ENCODE measurements around the gene XYLT1.

XYLT1 gene

DNA sequence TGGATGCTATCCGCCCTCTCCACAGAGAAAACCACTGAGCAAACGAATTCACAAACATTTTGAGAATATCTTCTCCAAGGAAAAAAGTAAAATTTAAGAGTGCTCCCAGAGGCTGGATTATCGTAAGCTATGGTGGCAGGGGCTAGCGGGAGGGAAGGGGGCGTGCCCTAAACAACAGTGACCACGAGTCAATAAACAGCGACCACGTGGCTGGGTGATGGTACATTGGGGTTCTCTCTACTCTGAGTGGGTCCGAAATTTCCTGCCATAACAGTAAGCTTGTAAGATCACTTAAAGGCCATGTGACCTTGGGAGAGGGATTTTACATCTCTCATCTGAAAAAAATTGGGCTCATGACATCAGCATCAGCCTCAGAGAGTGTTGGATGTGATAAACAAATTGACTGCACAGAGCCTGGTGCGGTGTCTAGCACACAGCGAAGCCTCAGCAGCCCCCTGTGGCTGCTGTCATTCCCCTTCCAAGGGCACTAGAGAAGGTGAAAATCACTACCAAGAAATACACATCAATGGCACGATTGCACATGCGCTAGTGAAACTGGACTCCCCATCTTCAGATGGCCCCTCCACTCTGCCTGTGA lies 213.2 kb downstream of the XYLT1 start:
- no peaks in the 10 kb centered on the region for H3K27me3 ChIP-seq (ENCODE audit: low read depth, low read length)
- H3K9me3 ChIP-seq (ENCODE audit: insufficient read depth, low read length) = no peaks in the 10 kb centered on the region
- H4K20me1 ChIP-seq (ENCODE audit: insufficient read depth, low read length) = no peaks in the 10 kb centered on the region
- TF ChIP-seq EZH2phosphoT487 (IDR thresholded peaks at IDR 0.05; ENCODE audit: low read depth) = no peak
- TF ChIP-seq, protein P1, sequence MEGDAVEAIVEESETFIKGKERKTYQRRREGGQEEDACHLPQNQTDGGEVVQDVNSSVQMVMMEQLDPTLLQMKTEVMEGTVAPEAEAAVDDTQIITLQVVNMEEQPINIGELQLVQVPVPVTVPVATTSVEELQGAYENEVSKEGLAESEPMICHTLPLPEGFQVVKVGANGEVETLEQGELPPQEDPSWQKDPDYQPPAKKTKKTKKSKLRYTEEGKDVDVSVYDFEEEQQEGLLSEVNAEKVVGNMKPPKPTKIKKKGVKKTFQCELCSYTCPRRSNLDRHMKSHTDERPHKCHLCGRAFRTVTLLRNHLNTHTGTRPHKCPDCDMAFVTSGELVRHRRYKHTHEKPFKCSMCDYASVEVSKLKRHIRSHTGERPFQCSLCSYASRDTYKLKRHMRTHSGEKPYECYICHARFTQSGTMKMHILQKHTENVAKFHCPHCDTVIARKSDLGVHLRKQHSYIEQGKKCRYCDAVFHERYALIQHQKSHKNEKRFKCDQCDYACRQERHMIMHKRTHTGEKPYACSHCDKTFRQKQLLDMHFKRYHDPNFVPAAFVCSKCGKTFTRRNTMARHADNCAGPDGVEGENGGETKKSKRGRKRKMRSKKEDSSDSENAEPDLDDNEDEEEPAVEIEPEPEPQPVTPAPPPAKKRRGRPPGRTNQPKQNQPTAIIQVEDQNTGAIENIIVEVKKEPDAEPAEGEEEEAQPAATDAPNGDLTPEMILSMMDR (IDR thresholded peaks at IDR 0.05; ENCODE audit: low read depth, low read length) = no peak
- no peaks in the 10 kb centered on the region for H3K36me3 ChIP-seq (replicated peaks; ENCODE audit: low read depth, low read length)
- no peak overlapping the region for H3K4me3 ChIP-seq (ENCODE audit: low read length)
- peaks cover 13% of the 10 kb centered on the region for H3K4me1 ChIP-seq (ENCODE audit: low read length)
- no peak overlapping the region for H2AFZ ChIP-seq (ENCODE audit: low read depth, low read length)
- no peak overlapping the region for H3K9ac ChIP-seq (ENCODE audit: low read length)
- no peak overlapping the region for H3K4me2 ChIP-seq (ENCODE audit: low read length)
- H3K27ac ChIP-seq (ENCODE audit: low read length) = no peak overlapping the region
- H3K79me2 ChIP-seq (ENCODE audit: low read length) = no peaks in the 10 kb centered on the region

DNA sequence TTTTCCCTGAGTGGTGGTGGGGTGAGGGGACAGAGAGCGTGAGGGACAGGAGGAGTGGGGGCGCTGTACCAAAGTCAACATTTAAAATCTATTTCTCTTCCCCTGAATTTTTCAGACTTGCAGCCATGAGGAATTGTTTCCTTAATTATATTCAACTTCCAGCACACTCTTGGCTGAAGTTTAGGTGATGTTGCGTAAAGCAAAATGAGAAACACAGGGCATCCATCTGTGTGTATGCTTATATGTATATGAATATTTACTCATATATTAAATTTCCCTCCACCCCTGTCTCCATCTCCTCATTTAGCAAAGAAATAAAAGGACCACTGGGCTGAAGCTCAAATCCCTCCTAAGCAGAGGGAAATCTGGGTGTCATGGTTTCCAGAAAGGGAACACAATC lies 218.1 kb downstream of the XYLT1 start:
- TF ChIP-seq, protein P1 (IDR thresholded peaks at IDR 0.05; ENCODE audit: low read depth, low read length) = no peak
- H3K4me3 ChIP-seq (ENCODE audit: low read length) = no peak overlapping the region
- no peak overlapping the region for H3K9ac ChIP-seq (ENCODE audit: low read length)
- H3K9me3 ChIP-seq (ENCODE audit: insufficient read depth, low read length) = no peaks in the 10 kb centered on the region
- H3K4me1 ChIP-seq (ENCODE audit: low read length) = no peaks in the 10 kb centered on the region
- no peak overlapping the region for H3K27ac ChIP-seq (ENCODE audit: low read length)
- H3K4me2 ChIP-seq (ENCODE audit: low read length) = no peak overlapping the region
- no peaks in the 10 kb centered on the region for H3K36me3 ChIP-seq (replicated peaks; ENCODE audit: low read depth, low read length)
- H2AFZ ChIP-seq (ENCODE audit: low read depth, low read length) = no peak overlapping the region
- no peaks in the 10 kb centered on the region for H3K27me3 ChIP-seq (ENCODE audit: low read depth, low read length)
- no peaks in the 10 kb centered on the region for H4K20me1 ChIP-seq (ENCODE audit: insufficient read depth, low read length)
- no peaks in the 10 kb centered on the region for H3K79me2 ChIP-seq (ENCODE audit: low read length)

DNA sequence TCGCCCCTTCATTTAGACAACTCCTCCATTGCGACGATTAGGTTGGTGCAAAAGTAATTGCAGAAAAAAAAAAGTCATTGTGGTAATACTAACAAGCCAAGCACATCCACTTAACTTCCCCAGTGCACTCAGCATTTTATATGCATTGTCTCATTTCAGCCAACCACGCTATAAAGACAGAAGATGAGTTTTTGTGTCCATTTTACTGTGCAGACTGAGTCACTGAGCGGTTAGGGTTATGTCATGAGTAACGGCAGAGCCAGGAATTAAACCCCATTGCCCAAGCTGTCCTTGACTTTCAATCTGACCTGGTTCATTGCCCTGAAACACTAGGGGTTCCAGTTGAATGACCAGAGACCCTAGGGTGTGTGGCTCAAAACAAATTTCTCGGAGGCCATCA lies 218.7 kb downstream of the XYLT1 start:
- Histone ChIP-seq H2AFZ (ENCODE audit: low read depth, low read length) (no peak overlapping the region), H3K4me3 (ENCODE audit: low read length) (no peak overlapping the region), H3K27ac (ENCODE audit: low read length) (no peak overlapping the region), H3K9ac (ENCODE audit: low read length) (no peak overlapping the region), H3K79me2 (ENCODE audit: low read length) (no peaks in the 10 kb centered on the region), H3K9me3 (ENCODE audit: insufficient read depth, low read length) (no peaks in the 10 kb centered on the region), H4K20me1 (ENCODE audit: insufficient read depth, low read length) (no peaks in the 10 kb centered on the region), H3K27me3 (ENCODE audit: low read depth, low read length) (no peaks in the 10 kb centered on the region), H3K4me1 (ENCODE audit: low read length) (no peaks in the 10 kb centered on the region), H3K36me3 (replicated peaks; ENCODE audit: low read depth, low read length) (no peaks in the 10 kb centered on the region), H3K4me2 (ENCODE audit: low read length) (no peak overlapping the region)
- no peak for TF ChIP-seq EZH2phosphoT487 (IDR thresholded peaks at IDR 0.05; ENCODE audit: low read depth)
- TF ChIP-seq, protein P1 (IDR thresholded peaks at IDR 0.05; ENCODE audit: low read depth, low read length) = no peak

DNA sequence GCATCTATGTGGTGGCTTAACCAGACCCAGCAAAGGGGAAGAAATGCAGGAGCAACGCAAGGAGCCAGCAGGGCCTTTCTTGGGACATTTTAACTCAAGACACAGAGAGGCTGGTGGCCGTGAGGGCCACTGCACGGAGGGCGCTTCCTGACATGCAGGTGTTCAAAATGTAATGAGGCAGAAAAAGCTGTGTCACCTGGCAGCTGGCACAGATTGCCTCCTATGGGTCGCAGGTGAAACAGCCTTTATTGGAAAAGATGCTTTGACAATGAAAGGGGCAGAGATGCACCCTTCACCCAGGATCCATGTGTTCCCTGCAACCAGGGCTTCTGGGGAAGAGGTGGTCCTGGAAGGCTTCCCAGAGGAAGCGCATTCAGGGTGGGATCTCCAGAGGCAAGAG lies 219.3 kb downstream of the XYLT1 start:
- Histone ChIP-seq H4K20me1 (ENCODE audit: insufficient read depth, low read length) (no peaks in the 10 kb centered on the region), H3K4me3 (ENCODE audit: low read length) (no peak overlapping the region)

More for the DNA sequence above, 219.3 kb downstream of the XYLT1 start:
- no peak overlapping the region for H2AFZ ChIP-seq (ENCODE audit: low read depth, low read length)
- H3K27ac ChIP-seq (ENCODE audit: low read length) = no peak overlapping the region
- H3K4me2 ChIP-seq (ENCODE audit: low read length) = no peak overlapping the region
- no peaks in the 10 kb centered on the region for H3K4me1 ChIP-seq (ENCODE audit: low read length)
- no peaks in the 10 kb centered on the region for H3K36me3 ChIP-seq (replicated peaks; ENCODE audit: low read depth, low read length)
- H3K9me3 ChIP-seq (ENCODE audit: insufficient read depth, low read length) = no peaks in the 10 kb centered on the region
- no peaks in the 10 kb centered on the region for H3K79me2 ChIP-seq (ENCODE audit: low read length)
- no peak overlapping the region for H3K9ac ChIP-seq (ENCODE audit: low read length)
- H3K27me3 ChIP-seq (ENCODE audit: low read depth, low read length) = no peaks in the 10 kb centered on the region
- TF ChIP-seq EZH2phosphoT487 (IDR thresholded peaks at IDR 0.05; ENCODE audit: low read depth) = no peak
- TF ChIP-seq, protein P1 (IDR thresholded peaks at IDR 0.05; ENCODE audit: low read depth, low read length) = no peak

All from OCI-LY3 (cell line).